PC-9 (cell line): ENCODE data around the gene CRACDL.

Experiments
- CTCF ChIP-seq: fragments of 200-600 bp; sonication (generic); conservative IDR thresholded peaks from 2 replicates; pipeline ENCODE4 v1.6.1; 2017; ENCODE audit warnings: mixed run types, antibody characterized with exemption, mild to moderate bottlenecking, moderate library complexity
- EZH2 ChIP-seq: fragments of 200-600 bp; sonication (generic); IDR thresholded peaks from 2 replicates; pipeline ENCODE4 v1.8.0; 2017; ENCODE audit warnings: antibody characterized with exemption, low read depth

DNA sequence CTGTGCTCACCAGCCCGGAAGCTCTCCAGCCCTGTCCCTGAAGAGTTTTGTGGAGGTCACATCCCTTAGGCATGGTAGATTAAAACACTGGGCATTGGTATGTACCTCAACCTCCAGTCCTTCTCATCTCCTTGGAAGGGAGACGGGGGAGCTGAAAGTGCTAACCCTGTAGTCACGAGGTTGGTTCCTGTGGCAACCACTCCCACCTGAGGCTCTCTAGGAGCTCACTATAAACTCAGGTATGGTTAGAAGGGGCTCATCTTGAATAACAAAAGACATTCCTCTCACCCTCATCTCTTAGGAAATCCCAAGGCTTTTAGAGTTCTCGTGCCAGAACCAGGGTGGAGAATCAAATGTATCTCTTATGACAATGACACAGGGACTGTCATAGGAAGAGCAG, 162.1 kb downstream of the CRACDL start:
- TF ChIP-seq CTCF, result no peak
- TF ChIP-seq EZH2, result no peak
